MM.1S (cell line): ENCODE results near the gene EGFL8.

ENCODE experiments used
- DNase-seq: peaks from one replicate; pipeline ENCODE4 v3.0.0-alpha.2; 2015
- H2AFZ ChIP-seq: fragments of 300-600 bp; sonication (generic); 2 replicates; pipeline ENCODE4 v1.6.0; 2016; ENCODE audit warnings: antibody characterized with exemption, low read length
- H3F3A ChIP-seq: fragments of 300-600 bp; sonication (generic); 2 replicates; pipeline ENCODE4 v1.6.1; 2016; ENCODE audit warnings: mild to moderate bottlenecking, antibody characterized with exemption, low read length, moderate library complexity, mixed read lengths; ENCODE audit not compliant: insufficient read depth
- H3K27ac ChIP-seq: fragments of 300-600 bp; sonication (generic); 2 replicates; pipeline ENCODE4 v1.5.1; 2016; ENCODE audit warnings: mild to moderate bottlenecking, low read length
- H3K27me3 ChIP-seq: fragments of 300-600 bp; sonication (generic); replicated peaks from 2 replicates; pipeline ENCODE4 v1.6.0; 2016; ENCODE audit warnings: low read length; ENCODE audit not compliant: insufficient read depth
- H3K36me3 ChIP-seq: fragments of 300-600 bp; sonication (generic); replicated peaks from 2 replicates; pipeline ENCODE4 v1.6.1; 2016; ENCODE audit warnings: mild to moderate bottlenecking, low read length, mixed read lengths; ENCODE audit not compliant: insufficient read depth
- H3K4me1 ChIP-seq: fragments of 300-600 bp; sonication (generic); 2 replicates; pipeline ENCODE4 v1.6.1; 2016; ENCODE audit warnings: low read length, mixed read lengths
- H3K4me2 ChIP-seq: fragments of 300-600 bp; sonication (generic); 2 replicates; pipeline ENCODE4 v1.6.0; 2016; ENCODE audit warnings: low read depth, low read length
- H3K4me3 ChIP-seq: fragments of 300-600 bp; sonication (generic); 2 replicates; pipeline ENCODE4 v1.5.1; 2016; ENCODE audit warnings: low read length, mixed read lengths
- H3K79me2 ChIP-seq: fragments of 300-600 bp; sonication (generic); 2 replicates; pipeline ENCODE4 v1.6.1; 2016; ENCODE audit warnings: mixed run types, low read length, mixed read lengths
- H3K9ac ChIP-seq: fragments of 300-600 bp; sonication (generic); 2 replicates; pipeline ENCODE4 v1.6.1; 2016; ENCODE audit warnings: low read length, mixed read lengths
- H3K9me2 ChIP-seq: fragments of 300-600 bp; sonication (generic); replicated peaks from 2 replicates; pipeline ENCODE4 v1.6.1; 2016; ENCODE audit warnings: mild to moderate bottlenecking, low read length, mixed read lengths; ENCODE audit not compliant: insufficient read depth
- H3K9me3 ChIP-seq: fragments of 300-600 bp; sonication (generic); replicated peaks from 2 replicates; pipeline ENCODE4 v1.6.1; 2016; ENCODE audit warnings: mild to moderate bottlenecking, low read length, mixed read lengths; ENCODE audit not compliant: insufficient read depth
- H4K20me1 ChIP-seq: fragments of 300-600 bp; sonication (generic); 2 replicates; pipeline ENCODE4 v1.6.1; 2016; ENCODE audit warnings: mild to moderate bottlenecking, low read length, moderate library complexity, mixed read lengths; ENCODE audit not compliant: insufficient read depth
- CTCF ChIP-seq: fragments of 300-600 bp; sonication (generic); IDR thresholded peaks from 2 replicates; pipeline ENCODE4 v1.5.1; 2016; ENCODE audit warnings: antibody characterized with exemption, low read length, mixed read lengths
- EZH2 ChIP-seq: fragments of 300-600 bp; sonication (generic); optimal IDR thresholded peaks from 2 replicates; pipeline ENCODE3; 2017; ENCODE audit warnings: low read depth, mild to moderate bottlenecking, antibody characterized with exemption, low read length, mixed read lengths
- EZH2phosphoT487 ChIP-seq: fragments of 300-600 bp; sonication (generic); IDR thresholded peaks from 2 replicates; pipeline ENCODE4 v1.6.1; 2018; ENCODE audit warnings: antibody characterized with exemption, low read length

EGFL8 gene

GRCh38 chr6:32120573-32121059 lies 43.8 kb upstream of the EGFL8 start:
- Histone ChIP-seq H3K36me3 (no peaks in the 10 kb centered on the region), H3K27me3 (no peaks in the 10 kb centered on the region), H3K9ac (no peak overlapping the region), H3K9me3 (no peaks in the 10 kb centered on the region), H3K4me2 (no peak overlapping the region), H3F3A (no peaks in the 10 kb centered on the region), H2AFZ (no peak overlapping the region), H3K4me1 (no peaks in the 10 kb centered on the region), H4K20me1 (no peaks in the 10 kb centered on the region), H3K27ac (no peak overlapping the region), H3K9me2 (no peaks in the 10 kb centered on the region), H3K79me2 (0 out of 2 replicates have a peak, but pooled peaks cover 4% of the 10 kb centered on the region), H3K4me3 (no peak overlapping the region)
- no peak for DNase-seq
- TF ChIP-seq EZH2: no peak
- no peak for TF ChIP-seq CTCF
- no peak for TF ChIP-seq EZH2phosphoT487

- Histone ChIP-seq H3K27me3 (no peaks in the 10 kb centered on the region), H3K4me3 (no peak overlapping the region), H4K20me1 (no peaks in the 10 kb centered on the region), H3K79me2 (peaks cover 31% of the 10 kb centered on the region), H3K9me2 (no peaks in the 10 kb centered on the region), H3K9ac (no peak overlapping the region), H3K27ac (no peak overlapping the region), H2AFZ (no peak overlapping the region), H3K4me2 (no peak overlapping the region), H3K9me3 (no peaks in the 10 kb centered on the region), H3K4me1 (peaks cover 11% of the 10 kb centered on the region), H3F3A (no peaks in the 10 kb centered on the region), H3K36me3 (no peaks in the 10 kb centered on the region)
- no peak for DNase-seq
- no peak for TF ChIP-seq CTCF
- TF ChIP-seq EZH2phosphoT487: no peak
Measured at GRCh38 chr6:32123681-32124080, 40.7 kb upstream of the EGFL8 start.

GRCh38 chr6:32126880-32127279 lies 37.5 kb upstream of the EGFL8 start:
- H3K4me2 ChIP-seq: peak overlapping the region; percentile 85
- TF ChIP-seq EZH2phosphoT487: no peak
- TF ChIP-seq EZH2: no peak
- TF ChIP-seq CTCF: no peak
- no peak overlapping the region for H2AFZ ChIP-seq
- no peak overlapping the region for H3K27ac ChIP-seq
- H3K4me1 ChIP-seq: peaks cover 18% of the 10 kb centered on the region
- DNase-seq: no peak
- H3K79me2 ChIP-seq: peaks cover 42% of the 10 kb centered on the region
- no peaks in the 10 kb centered on the region for H3K9me3 ChIP-seq
- H3K27me3 ChIP-seq: no peaks in the 10 kb centered on the region; the same call in 1 of the 2 replicates
- peak overlapping the region; percentile 94 for H3K4me3 ChIP-seq
- no peaks in the 10 kb centered on the region for H3F3A ChIP-seq
- no peaks in the 10 kb centered on the region for H3K9me2 ChIP-seq
- H3K9ac ChIP-seq: peak overlapping the region; percentile 89; the same call in 1 of the 2 replicates
- no peaks in the 10 kb centered on the region for H3K36me3 ChIP-seq
- H4K20me1 ChIP-seq: no peaks in the 10 kb centered on the region
